Measurements from ENCODE around the gene HDC. TPM values are rescaled to one million over a fixed set of nuclear protein-coding genes. Genes with fewer than 3 reads are reported as not detected.

HDC gene
- total and polyA plus RNA-seq, 12 donors: 0.11 to 0.32 (median 0.19) TPM; not detected in 6

GRCh38 chr15:50218691-50219090 is 46.8 kb downstream of the HDC start:
- no peaks in the 10 kb centered on the region for H3K4me1 ChIP-seq (replicated peaks in 1 of 2)
- no peak overlapping the region for H3K27ac ChIP-seq
- intact Hi-C loops (cut with DNase I): no loop called here
- H3K36me3 ChIP-seq (replicated peaks in 1 of 2): no peaks in the 10 kb centered on the region
- no peak for TF ChIP-seq CTCF (IDR thresholded peaks at IDR 0.05)
- no peak for TF ChIP-seq POLR2A (IDR thresholded peaks at IDR 0.05)
- H3K27me3 ChIP-seq: no peaks in the 10 kb centered on the region
- WGBS, 4 donors: 71 to 85% (median 82%) methylated on average over 1 of the region's 1 CpG
- DNase-seq: no peak
- no peaks in the 10 kb centered on the region for H3K9me3 ChIP-seq (replicated peaks in 1 of 3)
- H3K4me3 ChIP-seq: no peak overlapping the region

GRCh38 chr15:50218291-50218690 is 47.2 kb downstream of the HDC start:
- H3K36me3 ChIP-seq (replicated peaks in 1 of 2): no peaks in the 10 kb centered on the region
- no peak for DNase-seq
- TF ChIP-seq POLR2A (IDR thresholded peaks at IDR 0.05) (no peak), CTCF (IDR thresholded peaks at IDR 0.05) (no peak)

GRCh38 chr15:50210462-50211157 is 54.9 kb downstream of the HDC start:
- Histone ChIP-seq H3K36me3 (replicated peaks in 1 of 2) (no peaks in the 10 kb centered on the region), H3K27ac (no peak overlapping the region), H3K4me1 (replicated peaks in 1 of 2) (no peaks in the 10 kb centered on the region), H3K9me3 (replicated peaks in 1 of 3) (no peaks in the 10 kb centered on the region), H3K27me3 (no peaks in the 10 kb centered on the region), H3K4me3 (no peak overlapping the region)
- no peak for TF ChIP-seq POLR2A (IDR thresholded peaks at IDR 0.05)
- TF ChIP-seq CTCF (IDR thresholded peaks at IDR 0.05): no peak
- DNase-seq: no peak
- intact Hi-C loops (cut with DNase I): no loop called here
- 76 to 81% (median 79%) methylated on average over 5 to 8 of the region's 8 CpGs for WGBS, 4 donors

More at GRCh38 chr15:50218291-50218690, 47.2 kb downstream of the HDC start:
- H3K27ac ChIP-seq: no peak overlapping the region
- no peaks in the 10 kb centered on the region for H3K9me3 ChIP-seq (replicated peaks in 1 of 3)
- intact Hi-C loops (cut with DNase I): no loop called here
- H3K27me3 ChIP-seq: no peaks in the 10 kb centered on the region
- WGBS, 4 donors: 42 to 59% (median 52%) methylated on average over 1 of the region's 1 CpG
- no peak overlapping the region for H3K4me3 ChIP-seq
- no peaks in the 10 kb centered on the region for H3K4me1 ChIP-seq (replicated peaks in 1 of 2)

GRCh38 chr15:50209809-50210208 is 55.7 kb downstream of the HDC start:
- intact Hi-C loops (cut with DNase I): no loop called here
- no peaks in the 10 kb centered on the region for H3K36me3 ChIP-seq (replicated peaks in 1 of 2)

More at GRCh38 chr15:50209809-50210208, 55.7 kb downstream of the HDC start:
- DNase-seq: no peak
- no peak for TF ChIP-seq POLR2A (IDR thresholded peaks at IDR 0.05)
- no peak for TF ChIP-seq CTCF (IDR thresholded peaks at IDR 0.05)
- Histone ChIP-seq H3K27ac (no peak overlapping the region), H3K4me1 (replicated peaks in 1 of 2) (no peaks in the 10 kb centered on the region), H3K27me3 (no peaks in the 10 kb centered on the region), H3K9me3 (replicated peaks in 1 of 3) (no peaks in the 10 kb centered on the region), H3K4me3 (no peak overlapping the region)
- WGBS, 4 donors: 89 to 92% (median 91%) methylated on average over 4 of the region's 4 CpGs

All from adrenal gland (tissue), 12 donors.